HepG2 (cell line): ENCODE measurements around the gene TBC1D1. TPM values are rescaled to one million over a fixed set of nuclear protein-coding genes. Genes with fewer than 3 reads are reported as not detected.

Experiments used
- BORCS8-MEF2B ChIP-seq: sonication (generic); formaldehyde crosslinking; IDR thresholded peaks from 2 replicates; pipeline ENCODE4 v1.8.0; 2022; ENCODE audit warnings: mild to moderate bottlenecking, missing genetic modification reagents
- CBFB ChIP-seq: sonication (generic); formaldehyde crosslinking; IDR thresholded peaks from 2 replicates; pipeline ENCODE4 v1.4.0; 2020; ENCODE audit warnings: missing genetic modification reagents
- MEF2D ChIP-seq: sonication (generic); formaldehyde crosslinking; IDR thresholded peaks from 2 replicates; pipeline ENCODE4 v1.5.1; 2020; ENCODE audit warnings: mild to moderate bottlenecking, missing genetic modification reagents
- PCBP2 ChIP-seq: fragments of 200-400 bp; formaldehyde crosslinking; optimal IDR thresholded peaks from 2 replicates; pipeline ENCODE3; 2018; ENCODE audit warnings: low read length, low read depth; ENCODE audit not compliant: poor library complexity, severe bottlenecking
- RXRA ChIP-seq: sonication (generic); formaldehyde crosslinking; IDR thresholded peaks from 2 replicates; pipeline ENCODE4 v1.5.1; 2020; ENCODE audit warnings: missing genetic modification reagents
- TBX3 ChIP-seq: fragments of 450-650 bp; IDR thresholded peaks from 2 replicates; pipeline ENCODE4 v1.6.1; 2017; ENCODE audit warnings: antibody characterized with exemption, mild to moderate bottlenecking, inconsistent platforms, borderline replicate concordance
- ZNF331 ChIP-seq: sonication (generic); formaldehyde crosslinking; IDR thresholded peaks from 2 replicates; pipeline ENCODE4 v1.4.0; 2020; ENCODE audit warnings: missing genetic modification reagents
- ZNF556 ChIP-seq: sonication (generic); formaldehyde crosslinking; IDR thresholded peaks from 2 replicates; pipeline ENCODE4 v1.4.0; 2020; ENCODE audit warnings: mild to moderate bottlenecking, missing genetic modification reagents, borderline replicate concordance
- ZNF557 ChIP-seq: sonication (generic); formaldehyde crosslinking; IDR thresholded peaks from 2 replicates; pipeline ENCODE4 v1.4.0; 2020; ENCODE audit warnings: missing genetic modification reagents
- ZNF572 ChIP-seq: sonication (generic); formaldehyde crosslinking; IDR thresholded peaks from 2 replicates; pipeline ENCODE4 v1.5.1; 2020; ENCODE audit warnings: mild to moderate bottlenecking, missing genetic modification reagents
- ZNF652 ChIP-seq: IDR thresholded peaks from 2 replicates; pipeline ENCODE4 v1.6.1; 2016; ENCODE audit warnings: low read depth, borderline replicate concordance
- ZSCAN30 ChIP-seq: sonication (generic); formaldehyde crosslinking; IDR thresholded peaks from 2 replicates; pipeline ENCODE4 v1.5.0; 2020; ENCODE audit warnings: mild to moderate bottlenecking, missing genetic modification reagents
- polyA plus RNA-seq, 8 experiments: library from polyadenylated mRNA; depleted of rRNA in 3 of 8; stranded (reverse) in 7 of 8; unstranded in 1 of 8; fragments of >200 nt; fragmentation: Illumina TruSeq in 4 of 8; extraction: Trizol in 4 of 8; gene quantifications; 2 replicates each; pipeline versions ENCODE4 v1.2.1 to v1.2.3, GENCODE V29; 2011 to 2016; ENCODE audit warnings: low read depth in 4 of 8, missing spikeins in 1 of 8, mixed read lengths in 1 of 8; ENCODE audit not compliant: insufficient read depth in 1 of 8
- total RNA-seq, 5 experiments: library from RNA; depleted of rRNA; stranded (reverse); fragments of >200 nt; fragmentation: Illumina TruSeq; extraction: Trizol; gene quantifications; 2 replicates each; pipeline ENCODE4 v1.2.3, GENCODE V29; 2016; ENCODE audit warnings: low read depth in 1 of 5
- TF ChIP-seq, protein P1 (sequence below): sonication (generic); formaldehyde crosslinking; IDR thresholded peaks from 2 replicates; pipeline ENCODE4 v1.4.0; 2020; ENCODE audit warnings: missing genetic modification reagents
- TF ChIP-seq, protein P2 (sequence below): sonication (generic); formaldehyde crosslinking; conservative IDR thresholded peaks from 2 replicates; pipeline ENCODE4 v1.8.1; 2023; ENCODE audit warnings: missing genetic modification reagents
- TF ChIP-seq, protein P3 (sequence below): sonication (generic); formaldehyde crosslinking; IDR thresholded peaks from 2 replicates; pipeline ENCODE4 v1.4.0; 2020; ENCODE audit warnings: mild to moderate bottlenecking, low read depth, missing genetic modification reagents
- TF ChIP-seq, protein P4 (sequence below): IDR thresholded peaks from 2 replicates; pipeline ENCODE4 v1.6.1; 2016; ENCODE audit warnings: low read depth, borderline replicate concordance
- TF ChIP-seq, protein P5 (sequence below): sonication (generic); formaldehyde crosslinking; IDR thresholded peaks from 2 replicates; pipeline ENCODE4 v1.8.1; 2023; ENCODE audit warnings: missing genetic modification reagents, inconsistent platforms, borderline replicate concordance
- TF ChIP-seq, protein P6 (sequence below): sonication (generic); formaldehyde crosslinking; IDR thresholded peaks from 2 replicates; pipeline ENCODE4 v1.5.0; 2020; ENCODE audit warnings: missing genetic modification reagents, mild to moderate bottlenecking, borderline replicate concordance
- TF ChIP-seq, protein P7 (sequence below): sonication (generic); formaldehyde crosslinking; IDR thresholded peaks from 2 replicates; pipeline ENCODE4 v1.5.0; 2020; ENCODE audit warnings: missing genetic modification reagents, mild to moderate bottlenecking, borderline replicate concordance

The TBC1D1 gene
- total and polyA plus RNA-seq, 2 of the 13 experiments (the other 11 are each of a cell fraction or from before 2014, with no cell fraction given), result 37.3 to 62.8 TPM

DNA sequence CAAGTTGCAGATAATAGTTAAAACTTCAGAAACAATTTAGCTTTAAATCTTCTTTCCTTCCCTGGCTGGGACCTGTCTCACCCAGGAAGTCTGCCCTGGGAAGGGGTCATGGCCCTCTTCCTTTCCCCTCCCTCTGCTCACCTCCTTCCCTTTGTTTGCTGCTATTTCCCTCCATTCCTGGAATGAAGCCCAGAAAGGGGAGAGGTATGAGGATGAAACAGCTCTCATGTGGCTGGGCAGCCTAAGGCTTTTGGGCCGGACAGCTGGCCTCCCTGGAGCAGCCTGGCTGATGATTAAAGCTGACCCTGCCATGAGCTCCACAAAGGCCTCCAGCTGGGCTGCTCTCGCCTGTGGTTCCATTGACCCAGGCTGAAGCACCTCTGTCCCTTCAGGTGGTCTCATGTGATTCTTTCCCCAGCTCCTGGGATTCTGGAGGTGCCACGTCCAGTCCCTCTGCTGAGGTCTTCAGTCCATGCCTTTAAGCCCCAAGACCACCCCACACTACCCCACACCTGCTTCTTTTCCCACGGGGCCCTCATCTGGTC is 271.4 kb downstream of the TBC1D1 start (continued):
- TF ChIP-seq, protein P1, sequence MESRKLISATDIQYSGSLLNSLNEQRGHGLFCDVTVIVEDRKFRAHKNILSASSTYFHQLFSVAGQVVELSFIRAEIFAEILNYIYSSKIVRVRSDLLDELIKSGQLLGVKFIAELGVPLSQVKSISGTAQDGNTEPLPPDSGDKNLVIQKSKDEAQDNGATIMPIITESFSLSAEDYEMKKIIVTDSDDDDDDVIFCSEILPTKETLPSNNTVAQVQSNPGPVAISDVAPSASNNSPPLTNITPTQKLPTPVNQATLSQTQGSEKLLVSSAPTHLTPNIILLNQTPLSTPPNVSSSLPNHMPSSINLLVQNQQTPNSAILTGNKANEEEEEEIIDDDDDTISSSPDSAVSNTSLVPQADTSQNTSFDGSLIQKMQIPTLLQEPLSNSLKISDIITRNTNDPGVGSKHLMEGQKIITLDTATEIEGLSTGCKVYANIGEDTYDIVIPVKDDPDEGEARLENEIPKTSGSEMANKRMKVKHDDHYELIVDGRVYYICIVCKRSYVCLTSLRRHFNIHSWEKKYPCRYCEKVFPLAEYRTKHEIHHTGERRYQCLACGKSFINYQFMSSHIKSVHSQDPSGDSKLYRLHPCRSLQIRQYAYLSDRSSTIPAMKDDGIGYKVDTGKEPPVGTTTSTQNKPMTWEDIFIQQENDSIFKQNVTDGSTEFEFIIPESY (CRISPR knock-in tag), result peak; percentile 39; the same call in 1 of the 2 replicates
- no peak for TF ChIP-seq PCBP2
- TF ChIP-seq, protein P2, sequence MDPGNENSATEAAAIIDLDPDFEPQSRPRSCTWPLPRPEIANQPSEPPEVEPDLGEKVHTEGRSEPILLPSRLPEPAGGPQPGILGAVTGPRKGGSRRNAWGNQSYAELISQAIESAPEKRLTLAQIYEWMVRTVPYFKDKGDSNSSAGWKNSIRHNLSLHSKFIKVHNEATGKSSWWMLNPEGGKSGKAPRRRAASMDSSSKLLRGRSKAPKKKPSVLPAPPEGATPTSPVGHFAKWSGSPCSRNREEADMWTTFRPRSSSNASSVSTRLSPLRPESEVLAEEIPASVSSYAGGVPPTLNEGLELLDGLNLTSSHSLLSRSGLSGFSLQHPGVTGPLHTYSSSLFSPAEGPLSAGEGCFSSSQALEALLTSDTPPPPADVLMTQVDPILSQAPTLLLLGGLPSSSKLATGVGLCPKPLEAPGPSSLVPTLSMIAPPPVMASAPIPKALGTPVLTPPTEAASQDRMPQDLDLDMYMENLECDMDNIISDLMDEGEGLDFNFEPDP (CRISPR knock-in tag), result no peak
- peak; percentile 64; the same call in 1 of the 2 replicates for TF ChIP-seq ZNF652 (CRISPR knock-in tag)
- TF ChIP-seq BORCS8-MEF2B (CRISPR knock-in tag), result no peak
- TF ChIP-seq, protein P3, sequence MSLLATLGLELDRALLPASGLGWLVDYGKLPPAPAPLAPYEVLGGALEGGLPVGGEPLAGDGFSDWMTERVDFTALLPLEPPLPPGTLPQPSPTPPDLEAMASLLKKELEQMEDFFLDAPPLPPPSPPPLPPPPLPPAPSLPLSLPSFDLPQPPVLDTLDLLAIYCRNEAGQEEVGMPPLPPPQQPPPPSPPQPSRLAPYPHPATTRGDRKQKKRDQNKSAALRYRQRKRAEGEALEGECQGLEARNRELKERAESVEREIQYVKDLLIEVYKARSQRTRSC, result no peak
- TF ChIP-seq ZNF572 (CRISPR knock-in tag), result no peak
- TF ChIP-seq ZNF331 (CRISPR knock-in tag), result peak; percentile 91
- peak; percentile 41; the same call in 1 of the 2 replicates for TF ChIP-seq ZNF557
- TF ChIP-seq, protein P4, sequence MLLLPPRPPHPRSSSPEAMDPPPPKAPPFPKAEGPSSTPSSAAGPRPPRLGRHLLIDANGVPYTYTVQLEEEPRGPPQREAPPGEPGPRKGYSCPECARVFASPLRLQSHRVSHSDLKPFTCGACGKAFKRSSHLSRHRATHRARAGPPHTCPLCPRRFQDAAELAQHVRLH (CRISPR knock-in tag), result peak; percentile 95; the same call in 1 of the 2 replicates
- no peak for TF ChIP-seq ZSCAN30 (CRISPR knock-in tag)
- peak; percentile 50; the same call in 1 of the 2 replicates for TF ChIP-seq CBFB
- TF ChIP-seq MEF2D (CRISPR knock-in tag), result peak; percentile 87
- TF ChIP-seq, protein P5, sequence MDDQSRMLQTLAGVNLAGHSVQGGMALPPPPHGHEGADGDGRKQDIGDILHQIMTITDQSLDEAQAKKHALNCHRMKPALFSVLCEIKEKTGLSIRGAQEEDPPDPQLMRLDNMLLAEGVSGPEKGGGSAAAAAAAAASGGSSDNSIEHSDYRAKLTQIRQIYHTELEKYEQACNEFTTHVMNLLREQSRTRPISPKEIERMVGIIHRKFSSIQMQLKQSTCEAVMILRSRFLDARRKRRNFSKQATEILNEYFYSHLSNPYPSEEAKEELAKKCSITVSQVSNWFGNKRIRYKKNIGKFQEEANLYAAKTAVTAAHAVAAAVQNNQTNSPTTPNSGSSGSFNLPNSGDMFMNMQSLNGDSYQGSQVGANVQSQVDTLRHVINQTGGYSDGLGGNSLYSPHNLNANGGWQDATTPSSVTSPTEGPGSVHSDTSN (CRISPR knock-in tag), result no peak
- peak; percentile 95 for TF ChIP-seq RXRA (CRISPR knock-in tag)
- no peak for TF ChIP-seq TBX3
- peak; percentile 51; the same call in 1 of the 2 replicates for TF ChIP-seq ZNF556 (CRISPR knock-in tag)
- TF ChIP-seq, protein P6, sequence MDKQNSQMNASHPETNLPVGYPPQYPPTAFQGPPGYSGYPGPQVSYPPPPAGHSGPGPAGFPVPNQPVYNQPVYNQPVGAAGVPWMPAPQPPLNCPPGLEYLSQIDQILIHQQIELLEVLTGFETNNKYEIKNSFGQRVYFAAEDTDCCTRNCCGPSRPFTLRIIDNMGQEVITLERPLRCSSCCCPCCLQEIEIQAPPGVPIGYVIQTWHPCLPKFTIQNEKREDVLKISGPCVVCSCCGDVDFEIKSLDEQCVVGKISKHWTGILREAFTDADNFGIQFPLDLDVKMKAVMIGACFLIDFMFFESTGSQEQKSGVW, result no peak
- TF ChIP-seq, protein P7, sequence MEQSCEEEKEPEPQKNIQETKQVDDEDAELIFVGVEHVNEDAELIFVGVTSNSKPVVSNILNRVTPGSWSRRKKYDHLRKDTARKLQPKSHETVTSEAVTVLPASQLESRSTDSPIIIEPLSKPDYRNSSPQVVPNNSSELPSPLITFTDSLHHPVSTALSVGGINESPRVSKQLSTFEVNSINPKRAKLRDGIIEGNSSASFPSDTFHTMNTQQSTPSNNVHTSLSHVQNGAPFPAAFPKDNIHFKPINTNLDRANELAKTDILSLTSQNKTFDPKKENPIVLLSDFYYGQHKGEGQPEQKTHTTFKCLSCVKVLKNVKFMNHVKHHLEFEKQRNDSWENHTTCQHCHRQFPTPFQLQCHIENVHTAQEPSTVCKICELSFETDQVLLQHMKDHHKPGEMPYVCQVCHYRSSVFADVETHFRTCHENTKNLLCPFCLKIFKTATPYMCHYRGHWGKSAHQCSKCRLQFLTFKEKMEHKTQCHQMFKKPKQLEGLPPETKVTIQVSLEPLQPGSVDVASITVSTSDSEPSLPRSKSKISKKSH (CRISPR knock-in tag), result no peak
